Lower leg skin (tissue), 4 donors: Measurements from ENCODE around the gene CDAN1. TPM values are rescaled to one million over a fixed set of nuclear protein-coding genes. Genes with fewer than 3 reads are reported as not detected.

Experiments used
- DNase-seq, 2 donors: peaks; one replicate each; pipeline ENCODE4 v3.0.0-alpha.2; 2019; ENCODE audit warnings: low spot score in 2 of 2
- H3K4me3 ChIP-seq: fragments of 200-600 bp; sonication (generic); 2 replicates; pipeline ENCODE4 v1.5.1; 2017; ENCODE audit warnings: mild to moderate bottlenecking, low read depth; ENCODE audit not compliant: poor library complexity, severe bottlenecking
- POLR2A ChIP-seq, 2 donors: fragments of 450-650 bp; IDR thresholded peaks; one replicate each; pipeline ENCODE4 v1.6.1; 2016 to 2017; ENCODE audit warnings: antibody characterized with exemption in 2 of 2, mild to moderate bottlenecking in 1 of 2, moderate library complexity in 1 of 2
- WGBS, 2 donors: methylation state at CpG; one replicate each; pipeline ENCODE4 v1.1.5; 2018; 5-methylcytosine and 5-hydroxymethylcytosine counted together
- intact Hi-C: fragments of 100-400 bp; cut with DNase I; formaldehyde crosslinking; loops from one replicate; pipeline ENCODE4 v1.15.0; 2023; ENCODE audit warnings: low total_unique reads
- total RNA-seq, 4 donors: library from RNA; depleted of rRNA; stranded (reverse); fragments of >200 nt; gene quantifications; one replicate each; pipeline ENCODE4 v1.1.0, GENCODE V29; 2016
- TF ChIP-seq, protein P1 (sequence below), 3 donors: fragments of 450-650 bp; IDR thresholded peaks; one replicate each; pipeline ENCODE4 v1.5.1; 2016; ENCODE audit warnings: antibody characterized with exemption in 3 of 3, mild to moderate bottlenecking in 3 of 3, moderate library complexity in 2 of 3

Gene CDAN1
- 10 to 100 TPM; 10.5 to 16.0 (median 14.0) TPM for total RNA-seq

DNA sequence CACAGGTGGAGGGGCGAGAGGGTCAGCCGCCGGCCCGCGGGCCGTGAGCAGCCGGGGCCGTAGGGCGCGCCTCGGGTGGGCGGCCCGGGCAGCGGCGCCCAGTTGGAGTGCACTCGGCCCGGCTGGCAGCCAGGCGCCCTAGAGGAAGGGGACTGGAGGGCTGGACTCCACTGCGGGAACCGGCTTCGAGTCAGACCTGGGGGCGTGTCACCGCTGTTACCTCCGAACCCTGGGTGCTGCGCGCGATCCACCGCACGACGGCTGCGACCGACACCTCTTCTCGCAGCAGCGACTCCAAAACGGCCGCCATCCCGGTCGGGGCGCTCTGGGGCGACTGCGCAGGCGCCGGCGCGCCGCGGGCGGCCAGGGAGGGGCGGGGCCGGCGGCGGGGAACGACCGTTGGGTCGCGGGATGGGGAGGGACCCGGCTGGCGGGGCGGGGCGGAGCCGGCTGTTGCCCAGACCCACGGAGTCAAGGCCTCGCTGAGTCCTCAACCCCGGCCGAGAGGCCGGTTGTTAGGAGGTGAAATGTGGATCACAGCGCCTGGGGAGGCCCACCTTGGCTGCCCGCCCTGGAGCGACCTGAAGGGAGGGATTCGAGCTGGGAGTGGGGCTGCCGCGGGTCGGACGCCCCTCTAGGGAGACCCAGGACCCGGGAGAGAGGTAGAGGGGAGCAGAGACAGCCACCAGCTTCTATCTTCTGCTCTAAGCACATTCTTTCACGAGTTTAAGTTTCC lies at the start of gene CDAN1:
TSS of gene CDAN1 (minus strand) at position 336 of the 736 bp plus-strand sequence. CDS start at position 310, 26 bp downstream.
- TF ChIP-seq, protein P1, sequence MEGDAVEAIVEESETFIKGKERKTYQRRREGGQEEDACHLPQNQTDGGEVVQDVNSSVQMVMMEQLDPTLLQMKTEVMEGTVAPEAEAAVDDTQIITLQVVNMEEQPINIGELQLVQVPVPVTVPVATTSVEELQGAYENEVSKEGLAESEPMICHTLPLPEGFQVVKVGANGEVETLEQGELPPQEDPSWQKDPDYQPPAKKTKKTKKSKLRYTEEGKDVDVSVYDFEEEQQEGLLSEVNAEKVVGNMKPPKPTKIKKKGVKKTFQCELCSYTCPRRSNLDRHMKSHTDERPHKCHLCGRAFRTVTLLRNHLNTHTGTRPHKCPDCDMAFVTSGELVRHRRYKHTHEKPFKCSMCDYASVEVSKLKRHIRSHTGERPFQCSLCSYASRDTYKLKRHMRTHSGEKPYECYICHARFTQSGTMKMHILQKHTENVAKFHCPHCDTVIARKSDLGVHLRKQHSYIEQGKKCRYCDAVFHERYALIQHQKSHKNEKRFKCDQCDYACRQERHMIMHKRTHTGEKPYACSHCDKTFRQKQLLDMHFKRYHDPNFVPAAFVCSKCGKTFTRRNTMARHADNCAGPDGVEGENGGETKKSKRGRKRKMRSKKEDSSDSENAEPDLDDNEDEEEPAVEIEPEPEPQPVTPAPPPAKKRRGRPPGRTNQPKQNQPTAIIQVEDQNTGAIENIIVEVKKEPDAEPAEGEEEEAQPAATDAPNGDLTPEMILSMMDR (IDR thresholded peaks at IDR 0.05) = no peak
- peak in 1 of 2 donors; percentile 35 for TF ChIP-seq POLR2A (IDR thresholded peaks at IDR 0.05)
- intact Hi-C loops = loop anchor here (10.0 kb wide), 1 partner anchor 188 kb away; the partner anchor contains the start of gene TTBK2
- peak; percentile 87 to 97 for DNase-seq
- WGBS, 2 donors = 1% methylated on average over 19 to 38 of the region's 76 CpGs
- peak within 1 kb of the TSS; percentile 91 for H3K4me3 ChIP-seq

DNA sequence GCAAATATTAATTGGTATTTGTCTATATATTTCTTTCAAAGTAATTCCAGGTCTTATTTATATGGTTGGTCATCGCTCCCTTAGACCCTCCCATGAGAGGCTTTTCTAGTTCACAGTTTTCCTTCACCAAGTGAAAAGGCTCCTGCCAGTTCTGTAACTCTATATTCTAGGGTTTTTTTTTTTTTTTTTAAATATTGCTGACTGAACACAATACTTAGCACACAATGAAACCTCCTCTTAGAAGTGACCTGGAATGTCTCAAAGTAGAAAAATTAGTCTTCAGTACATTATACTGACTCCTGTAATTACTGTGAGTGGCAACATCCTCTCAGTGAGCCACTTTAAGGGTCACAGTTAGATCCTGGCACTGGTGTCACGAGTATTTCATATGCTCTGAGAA lies 48.6 kb upstream of the CDAN1 start:
- TF ChIP-seq, protein P1 (IDR thresholded peaks at IDR 0.05) = no peak
- TF ChIP-seq POLR2A (IDR thresholded peaks at IDR 0.05) = no peak
- WGBS, 2 donors = 100% methylated on average over 2 of the region's 2 CpGs
- intact Hi-C loops = no loop called here
- DNase-seq = no peak
- H3K4me3 ChIP-seq = no peak overlapping the region

GRCh38 chr15:42784705-42785104 lies 47.8 kb upstream of the CDAN1 start:
- TF ChIP-seq, protein P1 (IDR thresholded peaks at IDR 0.05) = no peak
- TF ChIP-seq POLR2A (IDR thresholded peaks at IDR 0.05) = no peak
- no peak overlapping the region for H3K4me3 ChIP-seq
- no peak for DNase-seq
- 100% methylated on average over 1 of the region's 1 CpG for WGBS, 2 donors
- intact Hi-C loops = no loop called here

DNA sequence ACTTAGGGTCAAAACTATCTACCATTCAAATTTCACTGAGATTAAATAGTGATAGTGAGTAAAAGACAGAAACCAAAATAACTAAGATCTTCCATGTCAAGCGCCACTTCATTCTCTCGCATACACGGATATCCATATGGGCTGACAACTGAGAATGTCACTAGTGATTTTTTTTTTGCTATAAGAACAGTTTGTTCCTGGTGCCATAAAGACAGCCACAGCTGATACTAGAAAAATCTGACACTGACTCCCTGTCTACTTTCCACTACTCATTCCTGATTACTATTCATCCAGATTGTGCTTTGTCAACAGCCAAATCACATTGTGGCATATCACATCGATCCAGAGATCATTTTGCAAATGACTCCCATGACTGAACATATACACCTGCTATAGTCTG lies 45.8 kb upstream of the CDAN1 start:
- intact Hi-C loops = no loop called here
- WGBS, 2 donors = 97% methylated on average over 4 of the region's 4 CpGs
- no peak overlapping the region for H3K4me3 ChIP-seq
- no peak for TF ChIP-seq POLR2A (IDR thresholded peaks at IDR 0.05)
- TF ChIP-seq, protein P1 (IDR thresholded peaks at IDR 0.05) = no peak
- no peak for DNase-seq

DNA sequence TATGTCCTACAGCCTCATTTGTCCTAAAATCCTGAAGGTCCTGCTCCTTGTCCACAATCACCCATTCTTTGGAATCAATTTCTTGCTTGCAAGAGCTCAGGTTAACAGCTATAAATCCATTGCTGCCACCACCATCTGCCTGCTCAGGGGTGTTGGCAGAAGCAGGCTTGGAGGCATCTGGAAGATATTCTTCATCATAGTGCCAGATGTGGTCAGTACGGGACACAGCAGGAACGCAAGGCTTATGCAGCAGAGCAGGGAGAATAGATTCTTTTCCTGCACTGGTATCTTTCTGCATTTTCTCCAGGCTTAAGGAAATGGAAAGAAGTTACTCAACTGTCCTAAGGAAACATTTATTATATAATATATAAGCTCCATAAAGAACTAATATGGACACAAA lies 38.5 kb upstream of the CDAN1 start:
- intact Hi-C loops = no loop called here
- TF ChIP-seq, protein P1 (IDR thresholded peaks at IDR 0.05) = no peak
- no peak for TF ChIP-seq POLR2A (IDR thresholded peaks at IDR 0.05)
- no peak overlapping the region for H3K4me3 ChIP-seq
- DNase-seq = no peak
- WGBS, 2 donors = 55 to 68% methylated on average over 2 of the region's 2 CpGs
